GM10248 (cell line): ENCODE results near the gene ERG28.

Experiments used
- CTCF ChIA-PET: fragments of 300-600 bp; sonication (Branson Sonifier 250); formaldehyde crosslinking; extraction: SDS; loops from one replicate; lab custom pipeline; 2021; ENCODE audit warnings: antibody characterized with exemption; lab: Yijun Ruan, JAX
- POLR2A ChIA-PET: fragments of 350-650 bp; sonication (Branson Sonifier 250); formaldehyde crosslinking; extraction: SDS; loops from one replicate; lab custom pipeline; 2020; ENCODE audit warnings: antibody characterized with exemption; lab: Yijun Ruan, JAX
- DNase-seq: peaks from one replicate; pipeline ENCODE4 v3.0.0; 2012; ENCODE audit errors: extremely low spot score
- TF ChIP-seq, protein P1 (sequence below): IDR thresholded peaks from 2 replicates; pipeline ENCODE4 v1.5.1; 2012; ENCODE audit warnings: mild to moderate bottlenecking, low read depth; ENCODE audit errors: extremely low read depth, missing control alignments, control extremely low read depth

ERG28 gene

DNA sequence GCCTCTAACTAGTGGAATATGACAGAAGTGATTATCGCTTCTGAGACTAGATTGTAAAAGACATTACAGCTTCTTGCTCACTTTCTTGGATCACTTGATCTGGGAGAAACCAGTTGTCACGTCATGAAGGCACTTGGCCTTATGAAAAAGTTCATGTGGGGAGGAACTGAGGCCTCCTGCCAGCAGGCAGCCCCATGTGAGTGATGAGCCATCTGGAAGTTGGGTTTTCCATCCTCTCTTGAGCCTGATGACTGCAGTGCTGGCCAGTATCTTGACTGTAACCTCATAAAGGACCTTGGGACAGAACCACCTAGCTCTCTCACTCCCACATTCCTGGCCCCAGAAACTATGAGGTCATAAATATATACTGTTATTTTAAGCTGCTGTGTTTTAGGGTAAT lies 28.3 kb upstream of the ERG28 start:
- CTCF ChIA-PET, result interaction anchor here (1.2 to 4.7 kb wide), 2 partner anchors 15 to 21 kb away, joined by 3 to 30 read pairs; no protein-coding TSS in a partner anchor
- TF ChIP-seq, protein P1, sequence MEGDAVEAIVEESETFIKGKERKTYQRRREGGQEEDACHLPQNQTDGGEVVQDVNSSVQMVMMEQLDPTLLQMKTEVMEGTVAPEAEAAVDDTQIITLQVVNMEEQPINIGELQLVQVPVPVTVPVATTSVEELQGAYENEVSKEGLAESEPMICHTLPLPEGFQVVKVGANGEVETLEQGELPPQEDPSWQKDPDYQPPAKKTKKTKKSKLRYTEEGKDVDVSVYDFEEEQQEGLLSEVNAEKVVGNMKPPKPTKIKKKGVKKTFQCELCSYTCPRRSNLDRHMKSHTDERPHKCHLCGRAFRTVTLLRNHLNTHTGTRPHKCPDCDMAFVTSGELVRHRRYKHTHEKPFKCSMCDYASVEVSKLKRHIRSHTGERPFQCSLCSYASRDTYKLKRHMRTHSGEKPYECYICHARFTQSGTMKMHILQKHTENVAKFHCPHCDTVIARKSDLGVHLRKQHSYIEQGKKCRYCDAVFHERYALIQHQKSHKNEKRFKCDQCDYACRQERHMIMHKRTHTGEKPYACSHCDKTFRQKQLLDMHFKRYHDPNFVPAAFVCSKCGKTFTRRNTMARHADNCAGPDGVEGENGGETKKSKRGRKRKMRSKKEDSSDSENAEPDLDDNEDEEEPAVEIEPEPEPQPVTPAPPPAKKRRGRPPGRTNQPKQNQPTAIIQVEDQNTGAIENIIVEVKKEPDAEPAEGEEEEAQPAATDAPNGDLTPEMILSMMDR, result no peak
- POLR2A ChIA-PET, result no interaction called here
- DNase-seq, result no peak

- ChIA-PET POLR2A (no interaction called here), CTCF (interaction anchor here (1.3 to 4.7 kb wide), 3 partner anchors 11 to 24 kb away, joined by 4 to 30 read pairs (median 4); no protein-coding TSS in a partner anchor)
- TF ChIP-seq, protein P1, result no peak
- DNase-seq, result no peak
Observed at GRCh38 chr14:75685910-75686309, 25.2 kb upstream of the ERG28 start.

GRCh38 chr14:75675265-75675960 lies 14.7 kb upstream of the ERG28 start:
- no peak for DNase-seq
- CTCF ChIA-PET, result interaction anchor here (1.2 kb wide), 1 partner anchor 21 kb away, joined by 4 read pairs; no protein-coding TSS in a partner anchor
- TF ChIP-seq, protein P1, result no peak
- POLR2A ChIA-PET, result no interaction called here

DNA sequence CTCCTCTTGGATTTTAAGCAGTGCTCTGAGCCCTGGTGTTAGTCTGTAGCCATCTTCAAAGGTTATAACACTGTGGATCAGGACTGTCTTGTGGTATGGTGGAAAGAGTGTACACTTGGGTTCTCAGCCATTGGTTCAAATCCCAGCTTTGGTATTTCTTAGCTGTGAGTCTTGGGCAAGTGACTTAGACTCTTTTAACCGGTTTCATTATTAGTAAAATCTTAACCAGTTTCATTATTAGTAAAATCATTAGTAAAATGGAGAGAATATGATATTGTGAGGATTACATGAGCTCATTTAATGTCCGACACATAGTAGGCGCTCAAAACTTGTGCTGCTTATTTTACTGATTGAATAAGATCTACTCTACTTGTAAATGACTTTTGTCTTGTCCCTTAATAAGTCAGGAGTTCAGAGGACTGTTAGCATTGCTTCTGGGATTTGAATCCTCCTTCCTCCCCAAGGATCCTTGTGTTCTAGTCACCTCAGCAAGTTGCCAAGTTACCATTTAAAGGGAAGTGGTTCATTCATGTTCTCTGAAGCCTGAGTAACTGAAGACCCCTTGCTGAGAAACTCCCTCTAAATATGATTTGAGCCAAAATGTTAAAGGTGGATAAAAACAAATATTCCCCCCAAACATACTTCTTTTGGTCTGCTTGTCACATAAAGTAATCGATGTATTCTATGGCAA lies 12.8 kb upstream of the ERG28 start:
- ChIA-PET POLR2A (interaction anchor here (1.0 kb wide), 1 partner anchor 13 kb away, joined by 4 read pairs; the partner anchor contains the start of genes ERG28 and TTLL5), CTCF (interaction anchor here (1.0 to 2.3 kb wide), 4 partner anchors 10 to 679 kb away, joined by 3 to 13 read pairs (median 4); no protein-coding TSS in a partner anchor)
- TF ChIP-seq, protein P1, result no peak
- peak; percentile 31 for DNase-seq

DNA sequence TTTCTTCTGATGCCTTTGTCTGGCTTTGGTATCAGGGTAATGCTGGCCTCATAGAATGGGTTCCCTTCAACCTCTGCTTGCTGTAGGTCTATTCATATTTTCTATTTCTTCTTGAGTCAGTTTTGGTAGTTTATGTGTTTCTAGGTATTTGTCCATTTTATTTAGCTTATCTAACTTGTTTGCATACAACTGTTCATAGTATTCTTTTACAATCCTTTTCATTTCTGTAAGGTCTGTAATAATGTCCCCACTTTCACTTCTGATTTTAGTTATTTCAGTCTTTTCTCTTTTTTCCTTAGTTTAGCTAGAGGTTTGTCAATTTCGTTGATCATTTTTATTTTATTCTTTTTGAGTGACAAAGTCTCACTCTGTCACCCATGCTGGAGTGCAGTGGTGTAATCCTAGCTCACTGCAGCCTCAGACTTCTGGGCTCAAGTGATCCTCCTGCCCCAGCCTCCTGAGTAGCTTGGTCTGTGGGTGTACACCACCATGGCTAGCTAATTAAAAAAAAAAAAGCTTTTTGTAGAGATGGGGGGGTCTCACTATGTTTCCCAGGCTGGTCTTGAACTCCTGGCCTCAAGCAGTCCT lies 12.0 kb upstream of the ERG28 start:
- ChIA-PET CTCF (interaction anchor here (1.0 to 2.3 kb wide), 5 partner anchors 10 to 679 kb away, joined by 3 to 13 read pairs (median 3); no protein-coding TSS in a partner anchor), POLR2A (interaction anchor here (1.0 kb wide), 1 partner anchor 12 kb away, joined by 4 read pairs; the partner anchor contains the start of genes ERG28 and TTLL5)
- no peak for DNase-seq
- TF ChIP-seq, protein P1, result no peak

DNA sequence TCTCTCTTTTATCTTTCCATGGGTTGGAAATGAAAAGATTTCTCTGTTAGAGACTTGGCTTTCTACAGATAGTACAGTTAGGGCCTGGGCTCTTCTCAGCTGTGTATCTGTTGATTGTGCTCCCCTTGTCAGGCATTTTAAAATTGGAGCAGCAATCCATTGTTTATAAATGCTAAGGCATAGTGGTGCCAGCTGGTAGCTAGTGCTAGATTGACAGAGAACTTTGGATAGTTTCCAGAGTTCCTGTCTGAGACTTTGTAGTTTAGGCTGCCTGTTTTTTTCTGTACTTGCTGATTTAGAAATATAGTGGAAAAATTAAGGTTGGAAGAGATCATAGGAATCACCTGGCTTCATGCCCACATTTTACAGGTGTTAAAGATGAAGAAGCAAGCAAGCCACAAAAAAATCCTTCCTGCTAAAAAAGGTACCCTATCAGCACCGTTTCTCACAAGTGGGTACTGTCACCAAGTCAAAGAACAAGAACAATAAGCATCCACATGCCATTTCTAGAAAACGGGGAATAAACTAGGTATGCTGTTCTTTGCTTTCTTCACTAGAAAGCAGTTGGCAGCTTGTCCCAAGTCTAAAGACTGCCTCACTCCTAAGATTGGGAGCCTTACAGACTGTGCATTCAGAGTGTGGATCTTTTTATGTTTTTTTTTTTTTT lies 6.6 kb upstream of the ERG28 start:
- ChIA-PET CTCF (interaction anchor here (1.1 to 2.2 kb wide), 4 partner anchors 11 to 90 kb away, joined by 3 to 6 read pairs (median 5); no protein-coding TSS in a partner anchor), POLR2A (no interaction called here)
- TF ChIP-seq, protein P1, result no peak
- no peak for DNase-seq
